ENCODE data around the gene CPEB1. TPM values are rescaled to one million over a fixed set of nuclear protein-coding genes. Genes with fewer than 3 reads are reported as not detected.

The CPEB1 gene
- total and polyA plus RNA-seq, 5 experiments from 2014 or later, result 2.2 to 3.6 (median 3.0) TPM

GRCh38 chr15:82664021-82664420, 16.9 kb upstream of the CPEB1 start:
- peaks cover 0 to 2% (median 0%) of the 10 kb centered on the region in 4 donors for H3K4me1 Mint-ChIP-seq
- POLR2A ChIA-PET, result no interaction called here
- no peak for DNase-seq
- no peak for ATAC-seq
- no peak overlapping the region for H3K4me3 Mint-ChIP-seq
- H3K36me3 Mint-ChIP-seq, result no peaks in the 10 kb centered on the region
- peak overlapping the region in 1 of 10 donors; percentile 60 for H3K27ac Mint-ChIP-seq
- peaks cover 6 to 43% (median 28%) of the 10 kb centered on the region in 5 donors for H3K27me3 Mint-ChIP-seq
- no peaks in the 10 kb centered on the region for H3K9me3 Mint-ChIP-seq

- peak in 9 of 10 donors; percentile 17 to 70 (median 43) for DNase-seq
- Mint-ChIP-seq H3K4me1 (peaks cover 0 to 2% (median 0%) of the 10 kb centered on the region in 4 donors), H3K9me3 (no peaks in the 10 kb centered on the region), H3K4me3 (no peak overlapping the region), H3K36me3 (no peaks in the 10 kb centered on the region), H3K27ac (no peak overlapping the region), H3K27me3 (peaks cover 6 to 43% (median 28%) of the 10 kb centered on the region in 5 donors)
- ATAC-seq, result no peak
- POLR2A ChIA-PET, result no interaction called here
Observed at GRCh38 chr15:82663186-82663600, 16.0 kb upstream of the CPEB1 start.

- DNase-seq, result no peak
- H3K27me3 Mint-ChIP-seq, result peaks cover 6 to 39% (median 28%) of the 10 kb centered on the region in 5 donors
- POLR2A ChIA-PET, result no interaction called here
- no peaks in the 10 kb centered on the region for H3K36me3 Mint-ChIP-seq
- peaks cover 0 to 2% (median 0%) of the 10 kb centered on the region in 4 donors for H3K4me1 Mint-ChIP-seq
- no peaks in the 10 kb centered on the region for H3K9me3 Mint-ChIP-seq
- no peak overlapping the region for H3K27ac Mint-ChIP-seq
- no peak for ATAC-seq
- H3K4me3 Mint-ChIP-seq, result no peak overlapping the region
Observed at GRCh38 chr15:82662641-82663040, 15.5 kb upstream of the CPEB1 start.

GRCh38 chr15:82660378-82660777, 13.2 kb upstream of the CPEB1 start:
- Mint-ChIP-seq H3K9me3 (no peaks in the 10 kb centered on the region), H3K27ac (no peak overlapping the region), H3K27me3 (peaks cover 6 to 36% (median 20%) of the 10 kb centered on the region in 5 donors), H3K4me3 (no peak overlapping the region), H3K4me1 (peaks cover 0 to 2% (median 0%) of the 10 kb centered on the region in 4 donors), H3K36me3 (no peaks in the 10 kb centered on the region)
- no peak for DNase-seq
- POLR2A ChIA-PET, result no interaction called here
- no peak for ATAC-seq

GRCh38 chr15:82656641-82657266, 9.6 kb upstream of the CPEB1 start:
- Mint-ChIP-seq H3K27me3 (peaks cover 0 to 14% (median 11%) of the 10 kb centered on the region in 5 donors), H3K9me3 (no peaks in the 10 kb centered on the region), H3K4me3 (no peak overlapping the region), H3K27ac (no peak overlapping the region), H3K4me1 (no peaks in the 10 kb centered on the region), H3K36me3 (no peaks in the 10 kb centered on the region)
- POLR2A ChIA-PET, result no interaction called here
- no peak for DNase-seq
- no peak for ATAC-seq

GRCh38 chr15:82655606-82656005, 8.4 kb upstream of the CPEB1 start:
- Mint-ChIP-seq H3K4me1 (no peaks in the 10 kb centered on the region), H3K27ac (peak overlapping the region in 1 of 10 donors; percentile 87), H3K4me3 (no peak overlapping the region), H3K27me3 (peaks cover 0 to 18% (median 11%) of the 10 kb centered on the region in 5 donors), H3K36me3 (no peaks in the 10 kb centered on the region), H3K9me3 (no peaks in the 10 kb centered on the region)
- ATAC-seq (no peak), DNase-seq (no peak)
- POLR2A ChIA-PET, result no interaction called here

- Mint-ChIP-seq H3K9me3 (no peaks in the 10 kb centered on the region), H3K27me3 (peaks cover 0 to 24% (median 9%) of the 10 kb centered on the region in 5 donors), H3K4me3 (no peak overlapping the region), H3K4me1 (peaks cover 3 to 7% (median 5%) of the 10 kb centered on the region in 4 donors), H3K36me3 (no peaks in the 10 kb centered on the region), H3K27ac (no peak overlapping the region)
- no peak for ATAC-seq
- DNase-seq, result no peak
- POLR2A ChIA-PET, result no interaction called here
Observed at GRCh38 chr15:82653483-82654168, 6.5 kb upstream of the CPEB1 start.

GRCh38 chr15:82651708-82652107, 4.5 kb upstream of the CPEB1 start:
- ATAC-seq, result no peak
- Mint-ChIP-seq H3K4me3 (no peak overlapping the region), H3K27ac (no peak overlapping the region), H3K27me3 (peaks cover 0 to 21% (median 7%) of the 10 kb centered on the region in 5 donors), H3K4me1 (peaks cover 7 to 13% (median 10%) of the 10 kb centered on the region in 4 donors), H3K9me3 (no peaks in the 10 kb centered on the region), H3K36me3 (no peaks in the 10 kb centered on the region)
- no peak for DNase-seq
- POLR2A ChIA-PET, result no interaction called here

GRCh38 chr15:82650046-82650670, 3.0 kb upstream of the CPEB1 start:
- H3K27me3 Mint-ChIP-seq, result peaks cover 0 to 22% (median 6%) of the 10 kb centered on the region in 5 donors
- no peaks in the 10 kb centered on the region for H3K9me3 Mint-ChIP-seq
- peaks cover 9 to 20% (median 12%) of the 10 kb centered on the region in 4 donors for H3K4me1 Mint-ChIP-seq
- no peak for DNase-seq
- no peak for ATAC-seq
- no peak overlapping the region for H3K4me3 Mint-ChIP-seq
- POLR2A ChIA-PET, result interaction anchor here (0.5 kb wide), 1 partner anchor 617 kb away, joined by 3 read pairs; no protein-coding TSS in a partner anchor
- no peaks in the 10 kb centered on the region for H3K36me3 Mint-ChIP-seq
- H3K27ac Mint-ChIP-seq, result peak overlapping the region in 2 of 10 donors; percentile 35 to 61

GRCh38 chr15:82649226-82649999, 2.2 kb upstream of the CPEB1 start:
- ATAC-seq (no peak), DNase-seq (no peak)
- POLR2A ChIA-PET, result interaction anchor here (0.5 kb wide), 1 partner anchor 616 kb away, joined by 3 read pairs; no protein-coding TSS in a partner anchor
- Mint-ChIP-seq H3K36me3 (no peaks in the 10 kb centered on the region), H3K27ac (peak overlapping the region in 6 of 10 donors; percentile 3 to 76 (median 52)), H3K27me3 (peaks cover 2 to 28% (median 7%) of the 10 kb centered on the region in 5 donors), H3K9me3 (no peaks in the 10 kb centered on the region), H3K4me3 (peak overlapping the region in 8 of 10 donors; percentile 61 to 84 (median 76)), H3K4me1 (peaks cover 9 to 20% (median 13%) of the 10 kb centered on the region in 4 donors)

GRCh38 chr15:82648257-82649103, 1.3 kb upstream of the CPEB1 start:
- H3K9me3 Mint-ChIP-seq, result no peaks in the 10 kb centered on the region
- H3K4me3 Mint-ChIP-seq, result peak overlapping the region; percentile 61 to 84 (median 76)
- H3K27ac Mint-ChIP-seq, result peak overlapping the region in 8 of 10 donors; percentile 3 to 82 (median 44)
- ATAC-seq, result peak in 1 of 2 donors; percentile 4
- POLR2A ChIA-PET, result interaction anchor here (0.9 to 1.5 kb wide), 4 partner anchors 32 to 363 kb away, joined by 3 to 9 read pairs (median 4); partner anchors contain the start of genes C15orf40 and RPS17
- H3K4me1 Mint-ChIP-seq, result peaks cover 9 to 20% (median 13%) of the 10 kb centered on the region in 4 donors
- H3K36me3 Mint-ChIP-seq, result peaks cover 0 to 2% (median 0%) of the 10 kb centered on the region in 3 donors
- DNase-seq, result no peak
- H3K27me3 Mint-ChIP-seq, result peaks cover 8 to 30% (median 11%) of the 10 kb centered on the region in 5 donors

All from naive thymus-derived CD8-positive, alpha-beta T cell (primary cell).